Fibroblast of upper back skin (primary cell): ENCODE results near the gene FASTK.

Source experiments
- DNase-seq: peaks from one replicate; pipeline ENCODE4 v3.0.0-alpha.2; 2013

The FASTK gene, protein sequence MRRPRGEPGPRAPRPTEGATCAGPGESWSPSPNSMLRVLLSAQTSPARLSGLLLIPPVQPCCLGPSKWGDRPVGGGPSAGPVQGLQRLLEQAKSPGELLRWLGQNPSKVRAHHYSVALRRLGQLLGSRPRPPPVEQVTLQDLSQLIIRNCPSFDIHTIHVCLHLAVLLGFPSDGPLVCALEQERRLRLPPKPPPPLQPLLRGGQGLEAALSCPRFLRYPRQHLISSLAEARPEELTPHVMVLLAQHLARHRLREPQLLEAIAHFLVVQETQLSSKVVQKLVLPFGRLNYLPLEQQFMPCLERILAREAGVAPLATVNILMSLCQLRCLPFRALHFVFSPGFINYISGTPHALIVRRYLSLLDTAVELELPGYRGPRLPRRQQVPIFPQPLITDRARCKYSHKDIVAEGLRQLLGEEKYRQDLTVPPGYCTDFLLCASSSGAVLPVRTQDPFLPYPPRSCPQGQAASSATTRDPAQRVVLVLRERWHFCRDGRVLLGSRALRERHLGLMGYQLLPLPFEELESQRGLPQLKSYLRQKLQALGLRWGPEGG

GRCh38 chr7:151080522-151081169 is at the start of gene FASTK:
FASTK (minus strand) TSS chr7:151080809; CDS start chr7:151080766, 43 bp downstream.
- DNase-seq, result peak; percentile 90

DNA sequence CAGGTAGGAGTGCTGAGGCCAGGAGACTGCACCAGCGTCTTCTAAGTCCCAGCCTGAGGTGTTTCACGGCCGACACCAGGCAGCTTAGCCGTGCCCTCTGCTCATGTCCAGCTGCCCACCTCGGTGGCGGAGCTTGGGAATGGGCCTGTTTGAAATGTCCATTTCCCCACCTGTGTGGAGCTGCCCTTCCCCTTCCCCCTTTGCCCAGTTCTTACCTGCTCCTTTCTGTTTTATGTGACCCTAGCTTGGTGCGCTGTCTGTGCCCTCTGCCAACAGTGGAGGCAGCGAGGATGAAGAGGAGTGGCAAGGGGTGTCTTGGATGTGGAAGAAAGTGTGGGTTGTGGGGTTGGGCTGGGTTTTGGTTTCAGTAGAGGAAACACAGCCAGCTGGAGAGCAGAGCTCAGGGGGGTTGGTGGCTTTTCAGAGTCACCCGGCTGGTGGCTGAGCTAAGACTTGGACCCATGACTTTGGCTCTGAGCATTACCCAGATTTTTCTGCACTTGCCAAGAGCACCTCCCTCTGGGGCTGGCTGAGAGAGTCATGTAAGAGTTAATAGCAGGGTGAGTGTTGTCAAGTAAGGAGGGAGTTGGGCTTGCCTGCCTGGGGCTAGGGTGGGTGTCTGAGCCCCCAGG is 49.5 kb upstream of the FASTK start:
- DNase-seq, result no peak

- DNase-seq, result no peak
These were observed 48.7 kb upstream of the FASTK start for GRCh38 chr7:151129117-151129959.

DNA sequence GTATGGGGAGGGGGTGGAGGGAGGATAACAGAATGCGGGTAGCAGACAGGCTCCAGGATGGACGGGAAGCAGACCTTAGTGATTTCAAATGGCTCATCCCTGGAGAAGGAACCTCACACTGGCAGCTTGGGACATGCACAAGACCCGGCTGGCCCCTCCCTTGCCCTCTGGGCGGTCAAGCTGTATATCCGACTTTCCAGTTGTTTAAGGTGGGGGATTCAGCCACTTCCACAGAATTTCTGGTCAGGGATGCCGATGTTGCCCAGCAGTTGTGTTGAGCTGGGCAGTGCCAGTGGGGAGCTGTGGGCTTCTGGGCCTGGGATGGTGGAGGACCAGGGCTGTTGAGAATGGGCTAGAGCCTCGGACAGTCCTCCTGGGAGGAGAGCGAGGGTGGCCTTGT is 48.1 kb upstream of the FASTK start:
- DNase-seq, result no peak

- DNase-seq, result no peak
These were observed 47.5 kb upstream of the FASTK start for GRCh38 chr7:151128144-151128543.

DNA sequence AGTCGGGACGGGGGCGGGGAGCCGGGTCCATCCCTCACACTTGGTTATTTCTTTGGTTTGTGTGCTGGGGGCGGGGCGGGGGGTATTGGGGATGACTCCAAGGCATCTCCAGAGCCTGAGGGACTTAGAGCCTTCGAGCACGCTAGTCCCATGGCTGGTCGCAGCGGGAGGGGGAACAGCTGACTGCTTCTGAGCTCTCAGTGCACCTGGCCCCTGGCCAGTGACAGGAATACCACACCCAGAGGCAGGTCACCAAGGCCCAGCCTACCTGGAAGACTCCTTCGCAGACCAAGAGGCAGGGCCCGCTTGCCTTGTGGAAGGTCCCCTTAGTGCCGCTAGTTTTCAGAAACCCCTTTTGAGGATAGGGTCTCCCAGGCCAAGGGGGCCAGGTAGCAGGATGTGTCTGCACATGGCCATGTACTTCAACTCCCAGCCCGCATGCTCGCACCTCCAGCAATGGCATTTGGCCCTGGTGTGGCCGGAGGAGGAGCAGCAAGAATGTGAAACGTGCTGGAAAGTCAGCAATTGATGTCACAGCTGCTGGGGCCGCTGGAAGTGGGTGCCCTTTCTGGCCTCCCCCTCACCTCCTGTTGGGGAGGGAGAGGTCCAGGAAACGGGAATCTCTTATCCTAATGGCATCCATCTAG is 46.0 kb upstream of the FASTK start:
- no peak for DNase-seq

DNA sequence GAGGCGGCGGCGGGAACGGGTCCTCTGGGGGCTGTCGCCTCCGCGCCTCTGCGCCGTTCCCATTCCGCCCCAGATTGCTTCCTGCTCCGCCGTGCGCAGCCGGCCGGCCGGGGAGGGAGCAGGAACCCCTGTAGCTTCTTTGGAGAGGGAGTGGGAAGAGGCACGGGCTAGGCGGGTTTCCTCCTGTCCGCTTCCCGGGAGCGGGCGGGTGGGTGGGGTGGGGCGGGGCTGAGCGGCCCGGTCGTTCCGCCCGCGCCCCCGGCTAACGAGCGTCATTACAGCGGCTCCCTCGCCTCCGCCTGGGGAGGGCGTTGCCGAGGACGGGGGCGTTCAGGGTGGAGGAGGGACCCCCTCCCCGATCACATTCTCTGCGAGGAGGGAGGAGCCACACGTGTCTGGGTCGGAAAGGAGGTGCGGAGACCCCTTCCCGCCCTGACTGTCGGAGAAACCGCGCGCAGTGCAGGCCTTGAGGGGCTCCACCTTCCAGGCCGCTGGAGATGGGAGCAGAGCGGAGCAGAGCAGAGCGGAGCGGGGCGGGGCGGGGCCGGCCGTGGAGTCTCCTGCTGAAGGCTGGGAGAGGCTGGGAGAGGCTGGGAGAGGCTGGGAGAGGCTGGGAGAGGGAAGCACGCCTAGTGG is 45.4 kb upstream of the FASTK start:
- DNase-seq, result peak; percentile 16

DNA sequence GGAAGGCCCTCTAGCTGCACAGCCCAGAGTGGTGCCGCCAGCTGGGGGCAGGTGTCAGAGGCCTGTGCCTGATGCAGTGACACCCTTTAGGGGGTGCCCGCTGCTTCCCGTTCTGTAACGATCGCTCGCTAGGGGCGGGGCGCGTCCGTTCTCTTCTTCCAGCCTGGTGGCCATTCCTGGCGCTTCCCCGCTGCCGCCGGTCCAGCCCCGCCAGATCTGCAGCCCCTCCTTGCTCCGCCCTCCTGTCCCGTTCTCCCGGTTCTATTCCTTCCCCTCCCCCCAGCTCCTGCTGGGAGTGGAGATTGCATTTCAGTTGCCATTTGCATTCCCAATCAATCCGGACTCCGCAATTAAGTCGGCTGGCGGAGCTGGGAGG is 44.8 kb upstream of the FASTK start:
- DNase-seq, result peak; percentile 22

DNA sequence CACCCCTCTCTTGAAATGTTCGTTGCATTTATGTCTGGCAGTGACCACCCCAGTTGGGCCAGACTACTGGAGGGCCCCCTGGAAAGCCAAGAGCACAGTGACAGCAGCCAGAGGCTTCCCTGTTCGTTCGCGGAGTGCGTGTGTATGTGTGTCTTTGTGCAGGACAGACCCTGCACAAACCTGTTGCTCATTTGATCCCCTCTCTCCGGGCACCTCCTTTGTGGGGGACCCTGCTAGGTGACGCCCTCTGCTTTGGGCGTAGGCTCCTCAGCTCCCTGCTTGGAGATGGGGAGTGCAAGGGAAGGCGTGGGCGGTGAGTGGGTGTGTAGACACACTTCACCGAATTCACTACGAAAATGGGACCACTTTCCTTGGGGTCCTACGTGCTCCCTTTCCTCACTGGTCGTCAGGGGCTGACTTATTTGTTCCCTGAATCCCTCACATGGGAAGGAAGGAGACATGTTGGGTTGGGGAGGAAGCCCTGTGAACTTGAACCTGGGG is 44.3 kb upstream of the FASTK start:
- no peak for DNase-seq

- DNase-seq, result no peak
These were observed 43.9 kb upstream of the FASTK start for GRCh38 chr7:151124481-151124880.

DNA sequence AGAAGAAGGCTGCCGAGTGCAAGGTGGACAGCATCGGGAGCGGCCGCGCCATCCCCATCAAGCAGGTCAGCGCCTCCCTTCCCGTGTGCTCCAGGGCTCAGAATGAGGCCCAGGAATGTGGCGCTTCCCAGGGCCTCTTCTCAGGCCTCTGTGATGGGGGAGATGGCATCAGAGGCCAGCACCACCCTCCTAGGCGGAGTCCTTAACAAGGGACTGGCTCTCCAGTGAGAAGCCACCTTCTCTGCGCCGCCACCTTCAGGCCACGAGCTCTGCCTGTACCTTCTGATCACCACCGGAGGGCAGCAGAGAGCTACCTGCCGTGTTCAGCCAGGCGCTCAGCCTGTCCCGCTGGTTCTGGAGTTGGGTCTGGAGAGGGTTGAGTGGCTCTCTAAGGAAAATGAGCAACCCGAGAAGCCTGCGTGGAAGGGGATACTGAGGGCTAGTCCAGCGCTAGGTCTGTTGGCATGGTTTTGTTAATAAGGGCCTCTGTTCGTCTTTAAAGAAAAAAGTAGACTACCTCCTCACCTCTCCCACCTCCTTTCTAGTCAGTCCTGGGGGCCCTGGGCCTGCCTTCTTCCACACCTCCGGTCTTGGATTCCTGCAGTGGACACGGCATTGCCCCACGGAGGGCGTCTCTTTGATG is 43.3 kb upstream of the FASTK start:
- DNase-seq, result peak; percentile 76

GRCh38 chr7:151123158-151123821 is 42.7 kb upstream of the FASTK start:
- no peak for DNase-seq

- no peak for DNase-seq
These were observed 42.2 kb upstream of the FASTK start for GRCh38 chr7:151122796-151123157.

DNA sequence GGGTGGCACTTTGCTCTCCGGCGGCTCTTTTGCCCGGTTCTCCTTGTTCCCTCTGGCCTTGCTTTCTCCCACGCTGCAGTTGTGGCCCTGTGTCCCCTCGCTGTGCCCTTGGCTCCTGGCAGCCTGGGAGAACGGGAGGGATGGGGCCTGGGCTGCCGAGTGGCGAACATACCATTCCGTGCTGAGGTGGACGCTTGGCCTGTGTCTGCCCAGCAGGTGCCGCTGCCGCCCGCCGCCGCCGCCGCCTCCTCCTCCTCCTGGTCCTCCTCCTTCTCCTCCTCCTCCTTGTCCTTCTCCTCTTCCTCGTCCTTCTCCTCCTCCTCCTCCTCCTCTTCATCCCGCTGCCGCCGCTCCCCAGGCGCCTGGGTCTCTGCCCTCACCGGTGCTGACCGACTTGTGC is 41.7 kb upstream of the FASTK start:
- DNase-seq, result no peak

- no peak for DNase-seq
These were observed 41.0 kb upstream of the FASTK start for GRCh38 chr7:151121380-151122170.

- DNase-seq, result no peak
These were observed 40.3 kb upstream of the FASTK start for GRCh38 chr7:151120896-151121295.

DNA sequence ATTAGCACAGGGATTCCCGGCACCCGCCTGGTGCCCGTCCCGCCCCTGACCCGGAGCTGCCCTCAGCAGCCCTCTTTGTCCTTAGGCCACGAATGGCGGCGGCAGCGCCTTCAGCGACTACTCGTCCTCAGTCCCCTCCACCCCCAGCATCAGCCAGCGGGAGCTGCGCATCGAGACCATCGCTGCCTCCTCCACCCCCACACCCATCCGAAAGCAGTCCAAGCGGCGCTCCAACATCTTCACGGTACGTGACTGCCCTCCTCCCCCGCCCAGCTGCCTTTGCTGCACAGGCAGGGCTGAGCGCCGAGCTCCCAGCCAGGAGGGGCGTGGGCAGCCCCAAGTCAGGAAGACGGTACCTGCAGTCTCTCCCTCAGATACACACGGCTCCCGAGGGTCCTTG is 39.3 kb upstream of the FASTK start:
- DNase-seq, result no peak

DNA sequence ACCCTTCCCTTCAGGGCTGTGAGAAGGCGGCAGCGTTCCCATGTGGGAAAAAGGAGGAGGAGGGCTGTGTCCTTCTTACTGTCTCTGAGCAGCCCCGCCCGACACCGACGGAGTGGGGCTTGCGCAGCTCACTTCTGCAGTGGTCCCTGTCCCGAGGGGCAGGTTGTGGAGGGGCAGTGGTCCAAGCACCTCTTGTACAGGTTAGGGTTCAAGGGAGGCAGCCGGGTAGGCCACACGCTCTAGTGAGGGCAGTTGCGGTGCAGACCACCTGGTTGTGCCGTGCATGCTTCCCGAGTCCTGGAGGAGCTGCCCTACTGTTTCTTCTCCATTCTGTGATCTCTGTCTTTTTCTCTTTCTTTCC is 38.4 kb upstream of the FASTK start:
- no peak for DNase-seq

- no peak for DNase-seq
These were observed 37.8 kb upstream of the FASTK start for GRCh38 chr7:151118108-151119054.
